ENCODE measurements around the gene GTF2I.
"Not testable (repeated sequence)": the region's sequence is repeated elsewhere in the genome, so short reads cannot be mapped to it uniquely, and the experiment has no call there.

The GTF2I gene

GRCh38 chr7:74717889-74718288, 60.4 kb downstream of the GTF2I start:
- DNase-seq, result no peak

DNA sequence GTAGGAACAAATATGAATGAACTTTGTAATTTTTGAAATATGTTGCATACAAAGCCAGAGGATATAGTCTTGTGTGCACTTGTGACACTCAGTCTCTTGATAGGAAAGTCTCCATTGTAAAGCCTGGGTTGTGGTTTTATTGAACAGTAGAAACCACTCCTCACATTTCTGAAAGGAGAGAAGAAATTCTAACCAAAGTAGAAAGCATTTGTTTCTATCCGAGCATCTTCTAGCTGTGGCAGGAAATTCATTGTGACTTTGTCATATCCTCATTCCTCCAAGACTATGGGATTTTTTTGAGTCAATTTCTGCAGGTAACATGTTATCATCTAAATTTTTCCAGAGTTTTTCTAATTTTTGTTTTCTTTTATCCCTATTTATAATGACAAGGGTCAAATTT, 60.8 kb downstream of the GTF2I start:
- no peak for DNase-seq

DNA sequence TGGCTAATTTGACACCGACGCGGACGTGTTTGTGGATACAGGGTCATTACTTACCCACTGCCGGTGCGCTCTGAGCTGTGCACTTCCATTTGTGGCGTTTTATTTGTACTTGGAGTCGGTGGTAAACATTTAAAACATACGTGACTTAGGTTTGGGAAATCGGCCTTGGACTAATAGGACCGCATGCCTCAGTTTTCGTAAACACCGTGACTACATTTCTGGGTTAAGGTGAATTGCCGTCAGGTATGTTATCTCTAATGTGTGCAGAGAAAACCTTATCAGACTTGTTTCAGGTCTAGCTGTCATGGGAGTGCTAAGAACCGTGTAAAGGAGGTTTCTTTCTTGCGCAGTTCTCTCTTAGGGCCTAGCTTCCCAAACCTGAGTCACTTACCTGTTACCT, 64.6 kb downstream of the GTF2I start:
- DNase-seq, result no peak

DNA sequence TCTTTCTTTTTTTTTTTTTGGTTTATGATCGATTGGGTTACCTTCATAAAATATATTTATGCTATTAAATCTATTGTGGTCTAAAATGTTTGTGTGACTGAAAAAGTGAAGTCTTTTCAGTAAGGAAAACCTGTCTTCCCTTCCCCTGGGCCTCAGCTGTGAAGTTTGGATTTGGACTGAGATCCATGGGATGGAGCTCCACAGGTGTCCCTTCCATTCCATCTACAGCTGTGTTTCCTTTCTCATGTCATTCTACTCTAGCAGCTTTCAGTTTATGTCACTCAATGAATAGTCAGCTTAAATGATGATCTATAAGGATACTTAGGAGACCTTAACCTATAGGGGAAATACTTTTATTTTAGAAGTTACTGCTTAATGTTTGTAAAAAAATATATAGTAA, 68.3 kb downstream of the GTF2I start:
- DNase-seq, result no peak

GRCh38 chr7:74726309-74727101, 69.0 kb downstream of the GTF2I start:
- no peak for DNase-seq

DNA sequence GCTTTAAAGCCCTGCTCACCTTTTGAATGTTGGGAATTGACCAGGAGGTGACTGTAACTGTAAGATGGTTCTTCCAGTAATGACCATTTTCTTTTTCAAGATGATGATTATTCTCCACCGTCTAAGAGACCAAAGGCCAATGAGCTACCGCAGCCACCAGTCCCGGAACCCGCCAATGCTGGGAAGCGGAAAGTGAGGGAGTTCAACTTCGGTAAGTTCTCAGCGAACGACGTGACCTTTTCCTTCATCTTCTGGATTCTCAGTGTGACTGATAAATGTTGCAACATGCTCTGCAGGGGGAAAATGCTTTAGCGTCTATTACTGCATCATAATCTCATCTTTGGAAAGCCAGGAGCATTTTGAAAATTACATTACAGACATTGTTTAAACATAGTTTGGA, 71.2 kb downstream of the GTF2I start:
- DNase-seq, result not testable (repeated sequence)

- DNase-seq, result not testable (repeated sequence)
Measured at GRCh38 chr7:74730186-74730585, 72.7 kb downstream of the GTF2I start.

DNA sequence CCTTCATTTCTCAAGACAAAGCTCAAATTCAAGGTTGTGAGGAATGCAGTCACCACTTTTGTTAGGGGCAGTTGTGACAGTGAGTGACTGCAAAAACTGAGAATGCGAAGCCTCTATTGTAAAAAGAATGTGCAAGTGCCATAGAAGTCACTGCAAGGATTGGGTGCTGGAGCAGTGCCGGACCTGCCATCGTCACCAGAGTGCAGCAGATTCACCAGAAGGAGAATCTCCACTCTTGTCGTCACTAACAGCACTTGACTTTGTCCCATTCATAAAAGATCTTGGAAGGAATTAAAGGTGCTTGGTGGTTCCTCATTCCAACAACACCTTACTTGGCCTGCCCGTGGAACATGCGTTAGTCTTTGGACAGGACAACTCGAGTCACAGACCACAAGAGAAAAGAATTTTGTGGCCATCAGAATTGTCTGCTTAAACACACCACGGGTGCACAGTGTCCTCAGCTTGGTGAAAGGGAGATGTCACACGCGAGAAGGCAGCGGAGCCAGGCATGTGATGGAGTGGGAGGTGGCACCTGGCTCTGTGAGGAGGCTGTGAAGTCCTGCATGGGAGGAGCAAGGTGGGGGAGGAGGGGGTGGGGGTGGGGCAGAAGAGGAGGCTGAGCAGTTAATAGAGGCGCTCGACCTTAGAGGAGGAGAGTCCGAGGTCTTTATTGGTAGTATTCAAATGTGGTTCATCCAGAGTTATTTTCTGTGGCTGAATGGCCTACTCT, 82.6 kb downstream of the GTF2I start:
- not testable (repeated sequence) for DNase-seq

GRCh38 chr7:74743936-74744557, 86.5 kb downstream of the GTF2I start:
- not testable (repeated sequence) for DNase-seq

GRCh38 chr7:74753921-74754482, 96.5 kb downstream of the GTF2I start:
- not testable (repeated sequence) for DNase-seq

- not testable (repeated sequence) for DNase-seq
Measured at GRCh38 chr7:74756673-74757072, 99.2 kb downstream of the GTF2I start.

DNA sequence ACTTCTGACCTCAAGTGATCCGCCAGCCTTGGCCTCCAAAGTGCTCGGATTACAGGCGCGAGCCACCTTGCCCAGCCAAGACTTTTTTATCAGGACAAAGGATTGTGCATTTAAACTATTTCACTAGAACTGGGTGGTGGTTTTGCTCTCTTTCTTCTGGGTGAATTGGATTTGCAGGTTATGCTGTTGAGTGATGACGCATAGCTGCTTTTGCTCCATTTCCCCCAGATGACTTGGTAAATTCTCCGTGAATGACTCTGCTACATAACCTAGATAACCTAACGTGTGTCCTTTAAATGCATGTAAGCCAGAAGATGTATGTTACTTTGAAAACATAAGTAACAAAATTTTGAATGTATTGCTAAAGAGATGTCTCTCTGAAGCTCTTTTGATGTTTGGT, 100.8 kb downstream of the GTF2I start:
- not testable (repeated sequence) for DNase-seq

DNA sequence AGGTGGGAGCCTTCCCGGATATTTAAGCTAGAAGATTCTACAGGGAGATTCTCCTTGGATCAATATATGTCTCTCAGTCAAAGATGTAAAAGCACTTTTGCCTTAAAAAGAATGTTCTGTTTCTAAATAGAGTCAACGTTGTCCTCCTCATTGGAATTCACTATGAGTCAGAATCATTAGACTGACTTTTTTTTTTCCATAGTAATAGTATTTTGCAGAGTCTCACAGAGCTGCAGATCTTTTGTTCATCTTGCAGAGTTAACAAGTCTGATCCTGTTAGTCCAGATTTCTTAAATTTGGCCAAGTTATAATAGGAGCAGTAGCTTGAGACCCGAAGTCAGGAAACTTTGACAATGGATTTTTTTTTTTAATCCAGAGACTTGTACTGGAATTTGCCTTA, 101.5 kb downstream of the GTF2I start:
- DNase-seq, result not testable (repeated sequence)

- DNase-seq, result not testable (repeated sequence)
Measured at GRCh38 chr7:74765205-74765918, 107.8 kb downstream of the GTF2I start.

GRCh38 chr7:74766509-74766908, 109.0 kb downstream of the GTF2I start:
- not testable (repeated sequence) for DNase-seq

- not testable (repeated sequence) for DNase-seq
Measured at GRCh38 chr7:74766991-74767390, 109.5 kb downstream of the GTF2I start.

DNA sequence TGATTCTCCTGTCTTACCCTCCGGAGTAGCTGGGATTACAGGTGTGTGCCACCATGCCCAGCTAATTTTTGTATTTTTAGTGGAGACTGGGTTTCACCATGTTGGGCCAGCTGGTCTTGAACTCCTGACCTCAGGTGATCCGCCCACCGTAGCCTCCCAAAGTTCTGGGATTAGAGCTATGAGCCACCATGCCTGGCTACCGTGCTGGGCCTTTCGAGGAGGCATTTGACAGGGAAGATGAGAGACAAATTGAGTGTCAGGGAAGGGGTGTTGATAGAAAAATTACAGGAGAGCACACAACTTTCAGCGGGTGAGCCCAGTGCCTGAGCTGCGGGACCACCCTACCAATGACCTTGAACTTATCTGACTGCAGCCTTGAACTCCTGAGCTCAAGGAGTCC, 112.5 kb downstream of the GTF2I start:
- not testable (repeated sequence) for DNase-seq

GRCh38 chr7:74772093-74772492, 114.6 kb downstream of the GTF2I start:
- DNase-seq, result not testable (repeated sequence)

DNA sequence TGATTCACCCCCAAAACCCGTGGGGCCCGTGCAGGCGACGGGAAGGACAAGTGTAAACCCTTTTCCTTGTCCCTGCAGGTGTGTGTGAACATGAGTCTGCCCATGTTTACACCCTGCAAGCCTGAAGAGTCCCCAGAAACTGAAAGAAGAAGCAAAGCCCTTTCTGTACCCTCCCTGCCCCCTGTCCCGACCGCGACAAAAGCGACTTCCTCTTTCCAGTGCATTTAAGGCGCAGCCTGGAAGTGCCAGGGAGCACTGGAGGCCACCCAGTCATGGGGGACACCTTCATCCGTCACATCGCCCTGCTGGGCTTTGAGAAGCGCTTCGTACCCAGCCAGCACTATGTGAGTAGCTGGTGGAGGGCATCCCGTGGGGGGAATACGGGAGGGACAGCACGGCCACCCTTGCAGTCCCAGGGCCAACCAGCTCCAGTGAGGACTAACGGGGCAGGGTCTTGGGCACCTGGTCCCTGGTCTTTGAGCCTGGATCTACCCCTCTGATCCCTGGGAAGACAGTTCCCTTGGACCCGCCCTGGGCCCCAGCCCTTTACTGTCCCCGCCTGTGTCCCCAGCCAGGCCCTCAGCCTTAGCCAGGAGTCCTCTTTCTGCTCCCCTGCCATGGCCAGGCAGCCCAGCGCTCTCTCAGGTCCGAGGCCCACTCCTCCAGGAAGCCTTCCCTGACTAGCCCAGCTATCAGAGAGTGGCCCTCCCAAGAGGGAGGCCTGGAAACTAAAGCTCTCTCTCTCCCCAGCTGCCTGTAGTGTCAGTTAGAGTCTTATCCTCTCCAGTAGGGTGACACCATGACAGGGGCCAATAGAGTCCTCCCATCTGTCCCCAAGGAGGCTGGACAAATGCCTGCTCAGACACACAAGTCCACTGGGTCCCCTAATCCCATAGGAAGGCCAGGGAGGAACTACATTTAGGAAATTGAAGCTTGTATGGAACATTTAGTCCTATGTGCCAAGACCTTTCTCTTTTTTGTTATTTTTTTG, 116.5 kb downstream of the GTF2I start, which contains the start of gene NCF1:
Gene NCF1, plus strand, starts transcription at position 252 of the 991 bp plus-strand sequence. Its CDS starts 21 bp downstream, at position 273.
- DNase-seq, result not testable (repeated sequence)

- not testable (repeated sequence) for DNase-seq
Measured at GRCh38 chr7:74775111-74775510, 117.6 kb downstream of the GTF2I start.

DNA sequence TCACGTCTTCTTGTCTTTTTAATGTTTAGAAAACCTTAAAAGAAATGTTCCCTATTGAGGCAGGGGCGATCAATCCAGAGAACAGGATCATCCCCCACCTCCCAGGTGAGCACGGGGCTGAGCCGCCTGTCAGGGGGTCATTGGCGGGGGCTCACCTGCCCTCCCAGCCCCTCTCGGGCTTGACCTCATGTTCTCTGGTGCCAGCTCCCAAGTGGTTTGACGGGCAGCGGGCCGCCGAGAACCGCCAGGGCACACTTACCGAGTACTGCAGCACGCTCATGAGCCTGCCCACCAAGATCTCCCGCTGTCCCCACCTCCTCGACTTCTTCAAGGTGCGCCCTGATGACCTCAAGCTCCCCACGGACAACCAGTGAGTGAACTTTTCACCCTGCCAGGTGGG, 121.5 kb downstream of the GTF2I start:
- DNase-seq, result not testable (repeated sequence)
